Activated gamma-delta T cell treated with Interleukin-2 at 50 U/mL for 16 hours (primary cell): ENCODE data around the gene IMMP2L.

Experiments used
- DNase-seq: peaks from one replicate; pipeline ENCODE4 v3.0.0-alpha.2; 2020

Gene IMMP2L

GRCh38 chr7:111199643-111200042 lies 362.6 kb downstream of the IMMP2L start:
- no peak for DNase-seq

GRCh38 chr7:111198255-111198654 lies 364.0 kb downstream of the IMMP2L start:
- no peak for DNase-seq

- DNase-seq = no peak
These were observed 365.6 kb downstream of the IMMP2L start for GRCh38 chr7:111196655-111197054.

GRCh38 chr7:111192614-111193413 lies 369.5 kb downstream of the IMMP2L start:
- DNase-seq = no peak

- no peak for DNase-seq
These were observed 371.5 kb downstream of the IMMP2L start for GRCh38 chr7:111190804-111191203.

- no peak for DNase-seq
These were observed 377.3 kb downstream of the IMMP2L start for GRCh38 chr7:111184987-111185386.

- no peak for DNase-seq
These were observed 379.0 kb downstream of the IMMP2L start for GRCh38 chr7:111183321-111183720.

DNA sequence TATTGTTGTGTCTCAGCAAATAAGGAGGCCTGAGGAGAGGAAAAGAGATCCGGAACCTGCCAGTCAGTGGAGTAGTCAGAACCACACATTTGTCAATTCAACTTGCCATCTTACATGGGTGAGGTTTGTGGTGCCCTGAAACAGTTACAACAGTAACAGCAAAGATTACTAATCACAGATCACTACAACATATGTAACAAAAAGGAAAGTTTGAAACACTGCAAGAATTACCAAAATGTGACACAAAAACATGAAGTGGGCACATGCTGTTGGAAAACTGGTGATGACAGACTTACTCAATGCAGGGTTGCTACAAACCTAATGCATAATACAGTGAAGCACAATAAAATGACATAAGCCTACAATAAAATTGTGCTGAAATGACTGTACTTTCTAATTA lies 382.0 kb downstream of the IMMP2L start:
- no peak for DNase-seq

DNA sequence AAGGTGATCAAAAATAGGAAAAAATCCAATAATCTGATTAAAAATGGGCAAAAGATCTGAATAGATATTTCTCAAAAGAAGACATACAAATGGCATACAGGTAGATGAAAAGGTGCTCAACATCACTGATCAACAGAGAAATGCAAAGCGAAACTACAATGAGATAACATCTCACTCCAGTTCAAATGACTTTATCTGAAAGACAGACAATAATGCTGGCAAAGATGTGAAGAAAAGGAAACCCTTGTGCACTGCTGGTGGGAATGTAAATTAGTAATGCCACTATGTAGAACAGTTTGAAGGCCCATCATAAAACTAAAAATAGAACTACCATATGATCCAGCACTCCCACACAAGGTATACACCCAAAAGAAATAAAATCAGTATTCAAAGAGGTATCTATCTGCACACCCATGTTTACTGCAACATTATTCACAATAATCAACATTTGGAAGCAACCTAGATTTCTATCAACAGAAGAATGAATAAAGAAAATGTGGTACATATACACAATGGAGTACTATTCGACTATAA lies 386.3 kb downstream of the IMMP2L start:
- no peak for DNase-seq

GRCh38 chr7:111174510-111174909 lies 387.8 kb downstream of the IMMP2L start:
- no peak for DNase-seq

DNA sequence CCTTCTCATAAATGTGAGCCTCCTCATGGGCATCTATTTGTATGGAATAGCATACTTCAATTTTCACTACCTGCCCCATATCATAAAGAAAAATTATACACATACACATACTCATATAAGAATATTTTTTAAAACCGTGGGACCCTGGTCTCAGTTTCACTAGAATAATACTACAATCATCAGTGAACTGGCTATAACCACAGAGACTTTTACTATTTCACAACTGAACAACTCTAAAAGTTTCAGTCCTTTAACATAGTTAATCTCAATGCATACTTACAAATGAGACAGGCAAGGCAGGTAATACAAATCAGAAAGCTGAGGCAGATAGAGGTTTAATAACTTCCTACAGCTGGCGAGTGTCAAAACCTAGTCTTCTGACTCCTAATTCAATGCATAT lies 388.3 kb downstream of the IMMP2L start:
- DNase-seq = no peak

GRCh38 chr7:111173528-111173927 lies 388.8 kb downstream of the IMMP2L start:
- DNase-seq = no peak

DNA sequence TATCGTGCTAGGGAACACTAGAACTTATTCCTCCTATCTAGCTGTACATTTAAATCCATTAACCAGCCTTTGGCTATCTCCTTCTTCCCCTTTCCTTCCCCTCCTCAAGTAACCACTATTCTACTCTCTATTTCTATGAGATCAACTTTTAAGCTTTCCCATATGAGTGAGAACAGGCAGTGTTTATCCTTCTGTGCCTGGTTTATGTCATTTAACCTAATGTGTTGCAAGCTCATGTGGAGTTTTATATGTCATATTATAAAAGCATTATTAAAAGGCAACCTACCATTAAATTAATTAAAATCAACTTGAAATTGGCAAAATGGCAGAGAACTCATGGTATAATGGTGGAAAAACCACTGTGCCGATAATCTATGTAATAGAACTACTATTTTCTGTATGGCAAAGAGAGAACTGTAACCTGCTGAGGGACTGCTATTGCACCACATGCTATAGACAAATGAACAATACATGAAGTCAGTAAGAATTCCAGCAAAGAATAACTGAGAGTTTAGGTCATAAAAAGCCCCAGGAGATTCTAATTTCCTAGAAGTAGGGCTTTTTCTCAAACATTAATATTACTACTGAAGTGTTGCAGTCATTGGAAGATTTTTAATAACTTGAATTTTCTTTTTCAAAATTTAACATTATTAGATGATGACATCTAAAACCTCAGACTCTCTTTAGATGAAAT lies 389.6 kb downstream of the IMMP2L start:
- DNase-seq = no peak

DNA sequence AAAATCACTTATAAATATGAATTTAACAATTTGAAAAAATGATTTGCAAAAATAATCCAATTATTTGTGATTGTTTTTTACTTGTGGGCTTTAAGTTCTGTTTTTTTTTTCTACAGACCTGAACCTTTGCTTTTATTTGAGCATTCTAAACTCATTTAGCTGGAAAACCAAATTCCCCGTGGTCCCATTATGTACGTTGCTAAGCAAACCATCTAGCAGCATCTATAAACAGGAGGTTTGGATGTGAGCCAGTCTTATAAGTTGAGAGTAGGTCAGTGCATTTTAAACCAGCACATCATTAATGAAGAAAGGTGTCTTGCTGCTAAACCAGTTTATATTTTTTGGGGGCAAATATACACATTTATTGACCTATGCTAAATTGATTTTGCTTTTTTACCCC lies 394.1 kb downstream of the IMMP2L start:
- DNase-seq = no peak

DNA sequence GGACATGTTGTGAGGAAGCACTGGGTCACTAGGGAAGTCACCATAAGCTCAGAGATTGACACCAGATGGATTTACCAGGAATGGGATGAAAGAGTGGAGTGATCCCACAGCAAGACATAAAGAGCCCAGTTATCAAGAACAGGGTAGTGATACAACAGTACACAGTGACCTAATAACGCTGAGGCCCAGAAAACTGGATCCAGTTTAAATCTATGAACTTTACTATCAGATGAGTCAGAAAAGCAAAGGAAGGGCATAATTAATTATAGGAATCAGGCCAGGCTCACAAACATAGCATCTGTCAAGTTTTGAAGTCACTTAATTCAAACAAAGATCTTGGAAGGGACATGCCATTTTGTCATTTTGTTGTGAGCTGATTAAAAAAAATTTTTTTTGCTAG lies 397.9 kb downstream of the IMMP2L start:
- DNase-seq = no peak

GRCh38 chr7:111162692-111163091 lies 399.6 kb downstream of the IMMP2L start:
- no peak for DNase-seq

DNA sequence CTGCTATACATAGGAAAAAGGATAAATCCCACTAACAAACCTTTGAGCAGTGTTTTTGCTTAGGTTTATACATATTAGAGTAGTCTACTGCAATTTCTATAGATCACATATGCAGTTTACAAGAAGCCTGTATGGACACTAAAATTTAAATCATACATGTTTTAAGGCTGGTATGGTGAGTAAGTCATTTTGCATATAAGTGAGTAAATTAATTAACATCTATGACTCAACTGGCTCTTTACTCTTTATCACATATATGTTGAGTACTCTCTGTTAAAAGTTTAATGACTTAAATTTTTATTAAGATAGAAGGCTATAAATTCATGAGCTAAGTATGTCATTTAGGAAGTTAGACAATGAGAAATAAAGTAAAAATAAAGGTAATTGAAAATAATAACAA lies 402.0 kb downstream of the IMMP2L start:
- no peak for DNase-seq

DNA sequence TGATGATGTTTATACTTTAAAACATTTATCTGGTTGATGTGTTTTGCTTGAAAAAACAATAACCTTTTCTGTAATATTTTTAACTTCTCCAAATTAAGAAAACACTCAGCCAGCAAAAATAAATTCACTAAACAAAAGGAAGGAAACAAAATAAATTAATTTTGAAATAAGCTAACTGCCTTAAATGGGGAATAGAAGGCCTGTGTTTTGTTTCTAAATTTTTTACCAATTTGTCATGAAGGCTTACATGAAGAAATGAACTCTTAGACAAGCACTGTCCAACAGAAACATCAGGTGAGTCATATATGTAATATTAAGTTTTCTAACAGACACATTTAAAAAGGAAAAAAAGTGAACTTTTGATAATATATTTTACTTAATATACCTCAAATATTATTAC lies 402.9 kb downstream of the IMMP2L start:
- no peak for DNase-seq

- no peak for DNase-seq
These were observed 411.6 kb downstream of the IMMP2L start for GRCh38 chr7:111150709-111151108.

GRCh38 chr7:111147708-111148533 lies 414.4 kb downstream of the IMMP2L start:
- no peak for DNase-seq

GRCh38 chr7:111146136-111146535 lies 416.2 kb downstream of the IMMP2L start:
- DNase-seq = no peak

GRCh38 chr7:111145472-111145871 lies 416.8 kb downstream of the IMMP2L start:
- DNase-seq = no peak

GRCh38 chr7:111140091-111140865 lies 422.0 kb downstream of the IMMP2L start:
- DNase-seq = no peak
